Omental fat pad (tissue), 4 donors: Measurements from ENCODE around the gene CTXND1. TPM values are rescaled to one million over a fixed set of nuclear protein-coding genes. Genes with fewer than 3 reads are reported as not detected.

Source experiments
- ATAC-seq: fragments of 150-250 bp; one replicate; pipeline ENCODE4 v1.9.1; 2016; ENCODE audit warnings: mild to moderate bottlenecking, moderate library complexity; ENCODE audit not compliant: low FRiP score
- DNase-seq: peaks from one replicate; pipeline ENCODE4 v3.0.0-alpha.2; 2019; ENCODE audit warnings: low spot score
- CTCF ChIP-seq, 3 donors: fragments of 450-650 bp; IDR thresholded peaks; one replicate each; pipeline ENCODE4 v1.5.1; 2016 to 2017; ENCODE audit warnings: antibody characterized with exemption in 3 of 3, mild to moderate bottlenecking in 3 of 3, moderate library complexity in 2 of 3
- total RNA-seq, 4 donors: library from RNA; depleted of rRNA; stranded (reverse); fragments of >200 nt; gene quantifications; one replicate each; pipeline ENCODE4 v1.1.0, GENCODE V29; 2016

The CTXND1 gene
- total RNA-seq, 4 donors from 2014 or later, result 0.16 TPM; not detected in 3

- no peak for ATAC-seq
- no peak for DNase-seq
- TF ChIP-seq CTCF (IDR thresholded peaks at IDR 0.05), result no peak
These were observed 60.0 kb downstream of the CTXND1 start for GRCh38 chr15:80191897-80192595.

GRCh38 chr15:80191198-80191597, 60.8 kb downstream of the CTXND1 start:
- no peak for TF ChIP-seq CTCF (IDR thresholded peaks at IDR 0.05)
- DNase-seq (no peak), ATAC-seq (no peak)

- ATAC-seq (no peak), DNase-seq (no peak)
- TF ChIP-seq CTCF (IDR thresholded peaks at IDR 0.05), result no peak
These were observed 63.8 kb downstream of the CTXND1 start for GRCh38 chr15:80188251-80188650.

GRCh38 chr15:80186597-80186996, 65.4 kb downstream of the CTXND1 start:
- ATAC-seq (no peak), DNase-seq (no peak)
- no peak for TF ChIP-seq CTCF (IDR thresholded peaks at IDR 0.05)

- no peak for TF ChIP-seq CTCF (IDR thresholded peaks at IDR 0.05)
These were observed 65.9 kb downstream of the CTXND1 start for GRCh38 chr15:80186066-80186465.

GRCh38 chr15:80185152-80185551, 66.9 kb downstream of the CTXND1 start:
- no peak for TF ChIP-seq CTCF (IDR thresholded peaks at IDR 0.05)
- no peak for DNase-seq
- ATAC-seq, result no peak

More at GRCh38 chr15:80186066-80186465, 65.9 kb downstream of the CTXND1 start:
- ATAC-seq, result no peak
- DNase-seq, result no peak

GRCh38 chr15:80184554-80184953, 67.5 kb downstream of the CTXND1 start:
- no peak for ATAC-seq
- TF ChIP-seq CTCF (IDR thresholded peaks at IDR 0.05), result no peak
- DNase-seq, result no peak
